SKM-1 treated with dmso at 0.1 percent for 144 hours (cell line): ENCODE measurements around the gene SEPTIN10.

Experiments
- DNase-seq: peaks from one replicate; lab custom pipeline; 2025; ENCODE audit not compliant: unreplicated experiment; lab: John Stamatoyannopoulos, UW

The SEPTIN10 gene

DNA sequence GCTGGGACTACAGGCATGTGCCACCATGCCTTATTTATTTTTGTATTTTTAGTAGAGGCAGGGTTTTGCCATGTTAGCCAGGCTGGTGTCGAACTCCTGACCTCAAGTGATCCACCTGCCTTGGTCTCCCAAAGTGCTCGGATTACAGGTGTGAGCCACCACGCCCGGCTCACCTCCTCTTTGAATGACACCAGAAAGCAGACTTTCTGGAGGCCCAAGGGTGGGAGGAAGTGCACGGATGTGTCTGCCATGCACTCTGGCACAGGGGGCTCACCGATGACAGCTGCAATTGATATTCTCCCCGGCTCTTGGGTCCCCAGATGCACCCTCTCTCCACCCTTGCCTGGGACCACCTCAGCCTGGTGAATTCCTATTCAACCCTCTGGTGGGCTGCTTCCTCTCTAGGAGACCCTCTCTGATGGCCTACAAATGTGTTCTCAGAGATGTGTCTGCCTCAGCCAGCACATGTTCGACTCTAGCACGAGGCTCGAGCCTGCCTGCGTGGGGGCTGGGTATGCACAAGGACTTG is 87.3 kb downstream of the SEPTIN10 start:
- no peak for DNase-seq

DNA sequence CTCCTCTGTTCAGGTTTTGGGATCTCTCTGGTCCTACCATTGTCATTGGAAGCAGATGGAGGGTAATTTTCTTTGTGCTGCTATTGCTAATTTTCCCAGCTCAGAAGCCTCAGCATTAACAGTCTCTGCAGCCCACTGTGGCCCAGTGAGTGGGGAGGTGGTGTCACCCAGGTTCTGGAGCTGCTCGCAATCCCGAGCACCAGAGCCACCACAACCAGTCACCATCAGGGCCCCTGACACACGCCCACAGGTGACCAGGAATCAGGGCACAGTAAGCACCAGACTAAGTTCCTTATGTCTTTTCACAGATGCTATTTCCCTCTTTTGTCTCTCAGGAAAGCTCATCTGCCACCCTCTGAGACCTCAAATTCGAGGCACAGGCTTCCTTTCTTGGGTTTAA is 87.9 kb downstream of the SEPTIN10 start:
- no peak for DNase-seq

- DNase-seq: no peak
Measured at GRCh38 chr2:109523536-109524361, 90.0 kb downstream of the SEPTIN10 start.

- DNase-seq: no peak
Measured at GRCh38 chr2:109523121-109523520, 90.6 kb downstream of the SEPTIN10 start.

DNA sequence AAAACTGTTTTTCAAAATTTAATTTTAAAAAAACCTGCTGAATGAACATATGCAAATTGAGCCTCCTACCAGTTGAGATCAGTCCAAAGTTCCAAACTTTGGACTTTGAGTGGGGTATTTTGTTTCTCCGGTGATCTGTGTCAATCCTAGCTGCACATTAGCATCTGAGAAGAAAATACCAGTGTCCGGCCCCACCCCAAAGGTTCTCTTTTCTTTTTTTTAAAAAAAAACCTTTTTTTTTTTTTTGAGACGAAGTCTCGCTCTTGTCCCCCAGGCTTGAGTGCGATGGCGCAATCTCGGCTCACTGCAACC is 91.7 kb downstream of the SEPTIN10 start:
- DNase-seq: no peak

DNA sequence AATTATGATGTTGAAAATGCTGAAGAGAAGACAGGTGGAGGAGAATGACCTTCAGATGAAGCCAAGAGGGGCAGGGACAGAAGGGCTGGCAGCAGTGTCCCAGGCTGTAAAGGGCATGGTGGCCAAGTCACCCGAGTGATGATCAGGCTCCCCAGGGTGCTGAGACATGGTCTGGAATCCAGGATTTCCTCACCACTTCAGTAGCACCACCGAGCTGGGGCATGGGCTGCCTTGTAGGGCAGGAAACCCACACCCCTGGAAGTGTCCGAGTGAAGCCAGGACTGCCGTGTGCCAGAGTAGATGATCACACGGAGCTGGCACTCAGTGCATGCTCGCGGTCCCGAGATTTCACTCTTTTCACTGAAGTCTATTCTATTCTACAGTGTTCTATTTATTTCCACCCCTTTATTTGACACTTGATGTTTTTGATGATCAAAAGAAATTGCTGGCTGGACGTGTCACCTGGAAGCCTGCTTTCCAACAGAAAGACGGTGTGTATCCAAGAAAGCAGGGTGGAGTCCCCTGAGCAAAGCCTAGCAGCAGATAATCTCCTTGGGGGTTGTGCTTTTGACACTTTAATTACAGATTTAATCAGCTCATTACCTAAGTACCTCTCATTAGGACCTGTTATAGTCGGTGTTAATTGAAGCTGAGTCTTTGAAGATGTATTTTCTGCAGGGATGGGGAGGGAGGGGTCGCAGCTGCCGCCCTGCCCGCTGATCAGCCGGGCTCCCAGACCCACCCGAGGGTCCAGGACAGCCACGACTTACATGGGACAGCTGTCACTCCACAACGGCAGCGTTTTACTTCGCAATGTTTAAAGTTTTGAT is 92.3 kb downstream of the SEPTIN10 start:
- DNase-seq: no peak

- no peak for DNase-seq
Measured at GRCh38 chr2:109519513-109519912, 94.3 kb downstream of the SEPTIN10 start.

GRCh38 chr2:109517118-109517889 is 96.5 kb downstream of the SEPTIN10 start:
- DNase-seq: no peak

DNA sequence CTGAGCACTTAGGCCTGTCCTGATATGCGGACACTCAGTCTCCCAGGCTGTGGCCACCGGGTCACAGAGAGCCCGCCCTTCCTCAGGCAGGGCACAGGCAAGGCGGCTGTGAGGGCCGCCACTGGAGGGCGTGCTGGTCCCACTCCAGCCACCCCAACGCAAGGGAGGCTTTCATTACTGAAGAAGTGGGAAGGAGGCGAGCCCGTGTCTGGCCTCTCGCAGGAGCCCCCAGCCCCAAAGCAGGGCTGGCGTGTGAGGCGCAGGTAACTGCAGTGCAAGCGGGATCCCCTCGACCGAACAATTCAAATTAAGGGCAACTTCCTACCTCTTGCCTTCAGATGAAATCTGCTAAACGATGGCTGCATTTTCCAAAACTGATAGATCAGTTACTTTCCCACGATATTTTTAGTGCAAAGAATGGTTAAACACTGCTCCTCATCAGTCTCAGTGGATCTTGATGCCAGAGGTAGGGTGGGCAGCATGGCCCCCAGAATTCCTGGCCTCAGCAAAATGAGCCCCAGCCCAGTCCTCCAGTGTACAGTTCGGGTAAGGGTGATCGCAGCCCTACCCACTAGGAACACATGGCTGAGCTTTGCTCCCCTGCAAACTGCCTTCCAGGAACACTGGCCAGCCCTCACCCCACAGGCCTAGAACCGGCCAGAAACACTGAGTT is 97.2 kb downstream of the SEPTIN10 start:
- DNase-seq: peak; percentile 58

DNA sequence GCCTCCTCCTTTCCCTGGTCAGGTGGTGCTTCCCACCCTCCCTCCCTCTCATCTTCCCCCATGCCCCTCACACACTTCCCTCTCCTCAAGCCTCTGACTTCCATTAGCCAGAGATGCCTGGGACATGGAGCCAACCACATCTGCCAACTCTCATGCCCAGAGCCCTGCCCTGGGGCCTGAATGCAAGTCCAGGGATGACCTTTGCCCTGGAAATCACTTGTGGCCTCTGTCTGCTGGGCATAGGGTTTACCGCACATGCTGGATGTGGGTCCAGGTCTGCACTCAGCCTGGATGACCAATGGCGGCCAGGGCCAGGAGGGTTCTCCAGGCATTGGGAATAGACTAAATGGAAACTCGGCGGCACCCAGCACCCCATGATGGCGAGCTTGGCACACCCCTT is 98.9 kb downstream of the SEPTIN10 start:
- no peak for DNase-seq

GRCh38 chr2:109513749-109514588 is 99.8 kb downstream of the SEPTIN10 start:
- DNase-seq: no peak

- DNase-seq: no peak
Measured at GRCh38 chr2:109513230-109513629, 100.5 kb downstream of the SEPTIN10 start.

DNA sequence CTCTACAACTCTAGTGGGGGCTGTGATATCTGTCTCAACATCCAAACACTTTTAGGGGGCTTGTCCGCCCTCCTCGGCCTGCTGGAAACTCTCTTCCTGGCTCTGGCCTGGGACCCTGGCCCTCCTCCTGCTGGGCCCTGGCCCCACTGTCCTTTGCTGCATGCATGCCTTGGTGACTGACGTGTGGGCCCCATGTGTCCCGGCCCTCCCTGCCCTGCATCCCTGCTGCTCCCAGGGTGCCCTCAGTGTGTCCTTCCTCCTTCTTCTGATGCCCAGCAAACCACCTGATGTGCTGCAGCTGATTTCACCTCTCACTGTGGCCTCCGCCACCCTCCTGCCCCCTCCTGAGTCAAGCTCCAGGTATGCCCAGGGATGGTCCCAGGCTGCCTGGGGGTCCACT is 101.7 kb downstream of the SEPTIN10 start:
- no peak for DNase-seq

DNA sequence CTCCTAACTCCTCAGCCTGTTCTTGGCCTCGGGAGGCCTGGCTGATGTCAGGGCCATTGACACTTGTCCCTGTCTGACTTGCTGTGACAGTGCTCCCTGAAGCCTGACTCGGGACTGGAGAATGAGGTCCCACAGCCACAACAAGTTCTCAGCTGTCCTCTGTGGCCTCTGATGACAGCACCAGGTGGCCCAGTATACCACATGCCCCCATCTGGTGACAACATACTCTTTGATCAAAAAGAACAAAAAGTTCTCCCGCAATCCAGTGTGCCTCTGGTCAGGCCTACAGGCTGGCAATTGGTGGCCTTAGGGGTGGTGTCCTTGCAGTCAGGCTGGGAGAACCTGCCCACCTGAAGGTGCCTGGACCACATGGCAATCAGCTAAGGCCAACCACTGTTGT is 102.6 kb downstream of the SEPTIN10 start:
- no peak for DNase-seq

DNA sequence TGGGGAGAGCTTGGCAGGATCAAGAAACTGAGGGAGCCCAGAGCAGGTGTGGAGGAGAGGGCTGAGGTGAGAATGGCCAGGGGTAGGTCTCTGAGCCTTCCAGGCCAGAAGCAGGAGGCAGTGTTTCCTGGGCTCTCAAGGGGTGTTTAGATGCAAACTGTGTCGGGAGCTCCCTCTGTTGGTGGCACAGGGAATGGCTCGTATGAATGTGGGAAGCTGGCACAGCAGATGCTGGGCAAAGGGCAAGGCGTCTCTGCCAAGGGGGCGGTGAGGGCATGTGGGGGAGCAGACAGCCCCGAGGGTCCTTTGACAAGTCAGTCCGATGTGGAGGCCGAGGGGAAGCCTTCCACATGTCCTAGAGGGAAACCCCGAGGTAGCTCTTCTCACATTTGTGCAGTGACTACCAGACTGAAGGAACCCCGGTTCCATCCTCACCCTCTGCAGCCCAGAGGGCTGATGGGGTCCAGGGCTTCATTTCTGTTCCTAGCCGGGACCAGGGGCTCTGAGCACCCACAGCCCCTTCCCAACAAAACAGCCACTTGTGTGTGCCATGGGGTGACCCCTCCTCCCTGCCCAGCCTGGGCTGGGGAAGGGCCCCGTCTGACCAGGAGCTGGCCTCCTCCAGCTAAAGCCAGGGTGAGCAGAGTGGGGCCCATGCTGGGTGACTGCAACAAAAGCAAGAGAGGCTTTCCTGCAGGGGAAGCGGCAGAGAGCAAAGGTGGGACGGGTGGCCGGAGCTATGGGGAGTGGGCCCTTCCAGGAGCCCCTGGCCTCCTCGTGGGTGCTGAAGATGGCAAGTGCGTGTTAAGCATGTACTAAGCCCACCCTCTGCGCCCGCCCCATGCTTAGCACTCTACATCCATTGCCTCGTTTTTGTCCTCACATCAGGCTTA is 103.4 kb downstream of the SEPTIN10 start:
- peak; percentile 53 for DNase-seq

DNA sequence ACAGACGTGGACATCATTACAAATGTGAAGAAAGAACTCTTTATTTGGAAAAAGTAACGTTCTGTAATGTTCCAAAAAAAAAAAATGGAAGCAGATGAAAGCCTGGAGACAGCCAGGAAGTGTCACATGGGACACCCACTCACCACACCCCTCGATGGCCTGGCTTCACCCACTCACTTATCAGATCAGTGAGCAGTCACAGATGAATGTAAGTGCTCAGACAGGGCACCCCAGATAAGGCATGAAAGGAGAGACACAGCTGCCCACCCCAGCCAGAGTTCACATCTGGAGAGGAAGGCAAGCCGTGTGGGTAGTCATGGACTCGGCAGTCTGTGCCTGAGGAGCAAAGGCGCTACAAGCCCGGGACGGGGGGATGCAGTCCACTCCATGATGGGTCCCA is 105.2 kb downstream of the SEPTIN10 start:
- DNase-seq: no peak

- no peak for DNase-seq
Measured at GRCh38 chr2:109507828-109508227, 105.9 kb downstream of the SEPTIN10 start.

GRCh38 chr2:109507217-109507616 is 106.5 kb downstream of the SEPTIN10 start:
- DNase-seq: no peak

DNA sequence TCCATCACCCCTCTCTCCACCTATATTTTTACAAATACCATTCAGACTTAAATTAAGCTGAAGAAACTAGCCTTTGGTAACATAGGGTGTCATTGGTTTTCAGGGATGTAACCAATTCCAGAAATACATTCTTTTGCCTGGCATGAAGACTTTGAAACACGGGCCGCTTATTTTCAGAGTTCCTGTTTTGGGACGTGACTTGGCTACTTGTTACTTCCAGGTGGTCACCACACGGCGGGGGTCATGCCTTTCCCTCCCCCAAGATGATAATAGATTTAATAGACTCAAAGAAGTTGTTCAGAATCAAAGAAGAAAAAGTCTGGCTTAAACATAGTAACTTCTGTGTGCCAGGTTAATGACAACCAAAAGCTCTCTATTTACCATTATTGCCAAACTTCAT is 110.6 kb downstream of the SEPTIN10 start:
- no peak for DNase-seq
